Midbrain (tissue), 1 donor: ENCODE data around the gene SLC25A21.
"Not testable (repeated sequence)": the region's sequence is repeated elsewhere in the genome, so short reads cannot be mapped to it uniquely, and the experiment has no call there.

Experiments
- DNase-seq: peaks from one replicate; lab custom pipeline; 2025; lab: John Stamatoyannopoulos, UW

SLC25A21 gene

DNA sequence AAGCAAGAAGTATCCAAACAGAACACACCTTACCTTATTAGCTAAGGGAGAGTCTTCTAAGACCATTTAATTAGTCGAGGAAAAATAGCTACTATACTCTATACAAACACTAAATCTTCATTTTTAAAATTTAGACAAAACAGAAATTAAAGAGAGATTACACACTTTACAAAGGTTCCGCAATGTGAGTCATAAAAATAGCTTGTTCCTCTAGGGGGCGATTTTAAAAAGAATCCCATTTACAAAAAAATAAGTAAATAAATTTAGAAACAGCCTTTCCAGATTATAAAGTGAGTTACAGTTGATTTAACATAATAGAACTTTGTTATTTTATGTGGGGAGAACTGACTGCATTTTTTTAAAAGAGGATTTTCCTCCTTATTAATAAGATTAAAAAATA lies 309.1 kb downstream of the SLC25A21 start:
- no peak for DNase-seq

- DNase-seq: not testable (repeated sequence)
Observed at GRCh38 chr14:36862237-36862636, 310.2 kb downstream of the SLC25A21 start.

DNA sequence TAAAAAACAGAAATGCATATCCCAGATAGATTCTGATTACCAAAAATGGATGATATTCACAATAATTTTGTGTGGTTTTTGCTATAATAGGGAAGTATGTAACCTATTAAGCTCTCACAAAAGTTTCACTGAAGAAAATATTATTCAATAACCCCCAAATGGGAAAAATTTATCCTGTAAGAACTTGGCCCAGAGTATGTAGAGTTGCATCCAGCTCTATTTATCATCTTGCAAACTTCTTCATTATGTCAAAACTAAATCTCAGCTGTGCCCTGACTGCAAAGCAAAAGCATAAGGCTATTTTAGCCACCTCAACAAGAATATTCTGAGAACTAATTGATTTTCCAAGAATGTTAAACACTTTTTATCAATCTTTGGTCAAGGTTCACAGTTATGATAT lies 311.6 kb downstream of the SLC25A21 start:
- no peak for DNase-seq

- no peak for DNase-seq
Observed at GRCh38 chr14:36859119-36859518, 313.3 kb downstream of the SLC25A21 start.

- no peak for DNase-seq
Observed at GRCh38 chr14:36857842-36858445, 314.5 kb downstream of the SLC25A21 start.

GRCh38 chr14:36857136-36857535 lies 315.3 kb downstream of the SLC25A21 start:
- DNase-seq: no peak

GRCh38 chr14:36856095-36856878 lies 316.1 kb downstream of the SLC25A21 start:
- DNase-seq: no peak

DNA sequence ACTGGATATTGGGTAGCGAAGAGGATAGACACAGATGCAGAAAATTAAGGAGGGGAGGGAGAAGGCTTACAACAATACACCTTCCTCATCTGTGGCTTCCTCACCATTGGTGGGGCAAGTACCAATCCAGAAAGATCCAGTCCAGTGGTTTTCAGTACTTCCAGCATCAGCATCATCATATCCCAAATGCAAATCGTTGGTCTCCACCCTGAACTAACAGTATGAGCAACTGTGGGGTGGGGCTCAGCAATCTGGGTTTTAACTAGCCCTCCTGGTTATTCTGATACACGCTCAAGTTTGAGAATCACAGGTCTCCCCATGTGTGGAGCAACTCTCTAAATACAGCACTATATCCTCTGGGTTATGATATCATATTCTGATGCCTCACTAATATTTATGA lies 317.0 kb downstream of the SLC25A21 start:
- no peak for DNase-seq

DNA sequence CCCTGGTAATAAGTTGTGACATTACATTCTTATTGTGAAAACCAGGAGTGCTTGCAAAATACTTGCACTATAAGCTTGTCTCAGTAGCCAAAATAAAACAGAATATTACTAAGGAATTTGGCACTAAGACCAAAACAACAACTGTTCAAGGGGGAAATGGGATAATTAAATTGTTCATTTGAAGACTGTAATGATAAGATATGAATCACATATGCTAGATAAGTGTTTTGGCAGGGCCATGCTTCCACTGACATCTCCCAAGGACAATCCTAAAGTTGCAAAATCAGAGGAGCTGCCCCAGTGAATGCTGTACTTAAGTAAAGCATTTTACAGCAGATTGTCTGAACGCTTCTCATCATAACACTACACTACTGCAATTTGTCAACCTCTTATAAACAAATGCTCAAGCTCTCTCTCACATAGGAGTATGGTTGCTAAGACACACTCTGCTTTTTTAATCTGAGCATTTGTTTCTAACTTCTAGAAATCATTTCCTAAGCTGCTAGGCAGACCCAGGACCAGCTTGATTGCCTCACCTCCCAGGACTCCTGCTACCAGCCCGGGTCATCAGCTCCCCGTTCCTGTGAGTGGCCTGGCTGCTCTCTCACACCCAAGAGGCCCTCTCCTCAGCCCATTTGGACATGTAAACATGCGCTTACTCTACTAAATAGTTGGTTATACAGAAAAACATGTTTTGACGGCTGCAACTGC lies 319.3 kb downstream of the SLC25A21 start:
- DNase-seq: no peak

GRCh38 chr14:36848213-36848612 lies 324.2 kb downstream of the SLC25A21 start:
- no peak for DNase-seq

DNA sequence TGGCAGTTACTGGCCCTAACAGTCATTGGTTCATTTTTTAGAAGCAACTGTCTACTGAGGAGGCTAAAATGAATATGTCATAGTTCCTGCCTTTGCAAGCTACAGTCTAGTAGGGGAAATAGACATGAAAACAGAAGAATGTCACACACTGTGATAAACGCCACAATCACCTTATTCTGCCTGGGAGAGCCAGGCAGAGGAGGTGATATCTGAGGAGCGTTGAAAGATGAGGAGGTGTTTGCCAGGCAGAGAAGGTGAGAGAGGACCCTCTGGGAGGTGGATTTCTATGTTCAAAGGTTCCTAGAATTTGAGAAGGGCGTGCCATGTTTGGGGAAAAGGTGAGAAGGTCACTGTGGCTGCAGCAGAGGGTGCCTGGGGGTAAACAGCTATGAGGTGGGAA lies 325.0 kb downstream of the SLC25A21 start:
- no peak for DNase-seq

GRCh38 chr14:36845356-36846012 lies 326.9 kb downstream of the SLC25A21 start:
- DNase-seq: no peak

- DNase-seq: no peak
Observed at GRCh38 chr14:36844443-36845195, 327.8 kb downstream of the SLC25A21 start.

DNA sequence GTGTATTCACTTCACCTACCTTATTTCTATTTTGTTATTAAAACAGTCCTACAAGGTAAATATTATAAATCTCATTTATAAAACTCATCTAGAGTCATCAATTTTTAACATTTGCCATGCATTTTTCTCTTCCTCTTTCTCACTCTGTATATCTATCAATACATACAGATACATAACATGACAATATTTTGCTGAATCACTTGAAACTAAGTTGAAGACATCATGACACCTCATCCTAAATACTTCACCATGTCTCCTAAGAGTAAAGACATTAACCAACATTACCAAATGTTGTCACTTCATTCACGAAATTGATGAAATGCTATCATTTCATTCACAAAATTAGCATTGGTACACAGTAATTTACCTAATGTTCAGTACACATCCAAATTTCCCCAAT lies 329.0 kb downstream of the SLC25A21 start:
- DNase-seq: no peak

DNA sequence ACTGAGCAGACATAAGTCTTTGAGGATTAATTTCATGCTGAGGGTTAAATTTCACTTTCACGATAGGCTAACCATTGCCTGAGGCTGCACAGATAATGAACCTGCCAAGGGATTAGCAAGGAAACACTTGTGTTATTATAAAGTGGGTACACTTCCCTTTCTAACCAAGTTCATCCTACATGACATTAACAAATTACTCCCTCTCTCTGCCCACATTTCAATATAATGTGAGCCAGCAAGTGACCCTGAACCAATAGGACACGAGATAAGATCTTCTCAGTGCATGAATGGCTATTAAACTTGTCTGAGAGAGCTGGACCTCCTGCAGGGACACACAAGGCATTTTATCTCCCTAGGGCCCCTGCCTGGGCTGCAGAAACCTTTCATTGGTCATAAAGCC lies 337.3 kb downstream of the SLC25A21 start:
- DNase-seq: no peak

DNA sequence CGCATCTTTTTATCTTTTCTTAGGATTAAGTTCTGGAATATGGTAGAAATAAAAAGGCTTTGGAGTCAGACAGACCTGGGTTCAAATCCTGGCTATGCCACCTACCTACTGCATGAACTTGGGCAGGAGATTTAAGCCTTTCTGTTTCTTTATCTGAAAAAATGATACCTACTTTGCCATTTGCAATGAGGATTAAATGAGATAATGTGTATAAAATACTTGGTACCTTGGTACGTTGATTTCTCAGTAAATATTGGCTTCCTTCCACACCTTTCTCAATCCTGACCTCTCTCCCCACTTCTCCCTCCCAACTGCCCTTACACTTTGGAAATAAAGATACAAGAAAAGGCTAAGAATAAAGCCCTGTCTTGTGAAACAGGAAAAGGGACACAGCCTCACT lies 338.1 kb downstream of the SLC25A21 start:
- DNase-seq: no peak

DNA sequence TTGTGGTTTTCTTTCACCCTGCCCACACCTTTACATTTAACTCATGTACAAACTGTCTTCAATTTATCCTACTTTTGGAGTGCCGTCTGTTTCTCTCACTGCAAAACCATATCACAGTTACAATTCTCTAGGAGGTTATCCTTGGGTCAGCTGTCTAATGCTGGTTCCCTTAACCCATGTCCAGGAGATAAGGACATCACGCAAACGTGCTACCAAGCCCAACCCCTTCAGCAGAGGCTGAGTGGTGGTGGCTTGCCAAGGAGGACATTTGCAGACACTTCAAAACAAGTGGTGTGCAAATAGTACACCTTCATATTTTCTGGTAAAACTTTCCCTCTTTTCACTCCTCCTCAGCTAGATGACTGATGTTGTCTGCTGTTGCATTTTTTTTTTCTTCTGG lies 342.9 kb downstream of the SLC25A21 start:
- DNase-seq: no peak

- DNase-seq: no peak
Observed at GRCh38 chr14:36827861-36828260, 344.5 kb downstream of the SLC25A21 start.

DNA sequence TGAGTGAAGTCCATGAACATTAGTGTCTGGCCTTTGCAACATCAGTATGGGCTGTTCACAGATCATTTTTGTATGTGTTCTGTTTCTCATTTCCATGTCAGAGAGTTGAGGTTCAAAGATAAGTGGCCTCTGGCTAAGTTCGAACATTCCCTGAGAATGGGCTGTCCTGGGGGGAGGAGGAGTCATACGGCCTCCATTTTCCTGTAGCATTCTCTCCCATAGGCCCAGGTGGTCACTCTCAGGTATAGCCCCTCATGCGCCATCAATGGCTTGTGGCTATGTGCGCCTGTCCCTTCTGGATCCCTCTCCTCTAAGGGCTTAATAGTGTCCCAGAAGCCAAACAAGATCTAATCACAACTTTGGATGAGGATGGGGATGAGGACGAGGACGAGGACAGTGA lies 345.8 kb downstream of the SLC25A21 start:
- no peak for DNase-seq

DNA sequence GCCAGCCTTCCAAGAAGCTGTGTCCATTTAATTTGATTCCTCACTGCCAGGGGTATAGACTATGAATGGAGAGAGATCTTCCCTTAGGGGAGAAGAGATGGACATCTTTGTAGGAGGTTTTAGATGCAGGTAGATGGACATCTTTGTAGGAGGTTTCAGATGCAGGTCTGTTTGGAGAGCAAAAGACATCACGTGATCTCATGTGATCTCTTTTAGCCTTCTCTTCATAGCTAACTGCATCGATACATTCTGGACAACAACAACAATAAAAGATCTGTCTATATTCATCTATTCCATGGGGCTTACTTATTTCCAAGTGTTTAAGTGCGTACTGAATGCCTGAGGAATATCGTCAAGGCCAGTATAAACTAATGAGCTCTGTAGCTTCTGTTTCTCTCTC lies 347.6 kb downstream of the SLC25A21 start:
- no peak for DNase-seq

DNA sequence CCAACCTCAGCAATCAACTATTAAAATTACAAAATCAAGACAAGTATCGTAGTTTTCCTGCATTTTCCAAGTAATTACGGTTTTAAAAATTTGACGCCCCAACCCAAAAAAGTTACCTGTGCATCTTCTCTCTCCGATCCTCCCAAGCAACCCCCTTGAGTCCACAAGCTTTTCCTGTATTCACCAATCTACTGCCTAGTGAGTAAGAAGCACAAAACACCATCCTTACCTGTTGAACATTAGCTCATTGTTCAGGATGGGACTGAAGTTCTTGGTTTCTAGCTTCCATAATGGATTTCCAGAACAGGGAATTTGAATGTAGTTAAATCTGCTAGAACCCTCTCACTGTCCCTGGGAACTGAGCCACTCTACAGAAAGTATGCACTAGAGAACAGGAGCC lies 348.8 kb downstream of the SLC25A21 start:
- no peak for DNase-seq

GRCh38 chr14:36822685-36823084 lies 349.7 kb downstream of the SLC25A21 start:
- DNase-seq: no peak
